Esophagus squamous epithelium (tissue), 5 donors: Measurements from ENCODE around the gene TP53AIP1. TPM values are rescaled to one million over a fixed set of nuclear protein-coding genes. Genes with fewer than 3 reads are reported as not detected.

ENCODE experiments used
- DNase-seq: peaks from one replicate; lab custom pipeline; 2025; lab: John Stamatoyannopoulos, UW
- H3K27ac ChIP-seq, 4 donors: fragments of 200-600 bp; sonication (generic); one replicate each; pipeline ENCODE4 v1.5.1; 2016 to 2019; ENCODE audit warnings: mild to moderate bottlenecking in 1 of 4
- H3K27me3 ChIP-seq, 4 donors: fragments of 200-600 bp; sonication (generic); 1 replicate in 3 of 4; 2 replicates in 1 of 4; pipeline versions ENCODE4 v1.5.1 to v1.6.0; 2017 to 2021; ENCODE audit warnings: antibody characterized with exemption in 1 of 4
- H3K36me3 ChIP-seq, 3 donors: fragments of 200-600 bp; sonication (generic); one replicate each; pipeline ENCODE4 v1.5.1; 2016 to 2019
- H3K4me1 ChIP-seq, 3 donors: fragments of 200-600 bp; sonication (generic); one replicate each; pipeline ENCODE4 v1.5.1; 2017 to 2019
- H3K4me3 ChIP-seq, 4 donors: fragments of 200-600 bp; sonication (generic); 1 replicate in 3 of 4; 2 replicates in 1 of 4; pipeline ENCODE4 v1.5.1; 2016 to 2019; ENCODE audit warnings: mild to moderate bottlenecking in 2 of 4, moderate library complexity in 1 of 4
- H3K9me3 ChIP-seq, 3 donors: fragments of 200-600 bp; sonication (generic); one replicate each; pipeline ENCODE4 v1.5.1; 2016 to 2019
- POLR2A ChIP-seq, 4 donors: fragments of 450-650 bp; IDR thresholded peaks; one replicate each; pipeline ENCODE4 v1.6.1; 2017; ENCODE audit warnings: antibody characterized with exemption in 4 of 4, mild to moderate bottlenecking in 4 of 4, moderate library complexity in 3 of 4
- WGBS, 2 donors: methylation state at CpG; one replicate each; pipeline ENCODE4 v1.1.5; 2018; 5-methylcytosine and 5-hydroxymethylcytosine counted together
- intact Hi-C: fragments of 100-400 bp; cut with DNase I; formaldehyde crosslinking; loops from one replicate; pipeline ENCODE4 v1.15.0; 2022
- total RNA-seq, 4 donors: library from RNA; depleted of rRNA; stranded (reverse); fragments of >200 nt; gene quantifications; one replicate each; pipeline ENCODE4 v1.1.0, GENCODE V29; 2016
- TF ChIP-seq, protein P1 (sequence below), 6 experiments: fragments of 450-650 bp in 4 of 6; fragments of 200-600 bp in 2 of 6; sonication (generic) in 2 of 6; IDR thresholded peaks; one replicate each; pipeline ENCODE4 v1.5.1; 2016 to 2019; ENCODE audit warnings: antibody characterized with exemption in 6 of 6, mild to moderate bottlenecking in 4 of 6, moderate library complexity in 4 of 6
- donor health status: DM: yes; HTN: yes; CAD: no.

The TP53AIP1 gene
- total RNA-seq, 4 donors from 2014 or later, result 11.0 to 16.7 (median 13.9) TPM

DNA sequence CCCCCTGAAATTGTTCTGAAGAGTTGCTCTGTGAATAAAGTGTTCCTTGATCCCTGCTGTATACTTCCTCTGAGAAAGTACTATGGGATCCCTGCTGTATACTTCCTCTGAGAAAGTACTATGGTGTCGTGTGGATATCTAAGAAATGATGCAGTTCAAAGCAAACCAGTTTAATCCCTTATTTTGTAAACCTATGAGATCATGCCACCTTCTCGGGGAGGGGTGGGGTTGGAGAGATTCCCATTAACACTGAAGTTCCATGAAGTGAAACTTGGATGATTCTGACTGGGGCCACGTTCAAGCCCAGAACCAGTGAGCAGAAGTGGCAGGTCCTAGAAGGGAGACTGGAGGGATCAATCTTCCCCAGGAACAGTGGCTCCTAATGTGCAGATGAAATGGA lies 13.0 kb upstream of the TP53AIP1 start:
- H3K9me3 ChIP-seq, result no peaks in the 10 kb centered on the region
- peaks cover 0 to 6% (median 0%) of the 10 kb centered on the region in 4 donors for H3K27me3 ChIP-seq
- no peak for DNase-seq
- no peak overlapping the region for H3K4me3 ChIP-seq
- no peak overlapping the region for H3K27ac ChIP-seq
- H3K4me1 ChIP-seq, result peaks cover 0 to 9% (median 0%) of the 10 kb centered on the region in 3 donors
- peaks cover 0 to 11% (median 0%) of the 10 kb centered on the region in 3 donors for H3K36me3 ChIP-seq
- TF ChIP-seq, protein P1, sequence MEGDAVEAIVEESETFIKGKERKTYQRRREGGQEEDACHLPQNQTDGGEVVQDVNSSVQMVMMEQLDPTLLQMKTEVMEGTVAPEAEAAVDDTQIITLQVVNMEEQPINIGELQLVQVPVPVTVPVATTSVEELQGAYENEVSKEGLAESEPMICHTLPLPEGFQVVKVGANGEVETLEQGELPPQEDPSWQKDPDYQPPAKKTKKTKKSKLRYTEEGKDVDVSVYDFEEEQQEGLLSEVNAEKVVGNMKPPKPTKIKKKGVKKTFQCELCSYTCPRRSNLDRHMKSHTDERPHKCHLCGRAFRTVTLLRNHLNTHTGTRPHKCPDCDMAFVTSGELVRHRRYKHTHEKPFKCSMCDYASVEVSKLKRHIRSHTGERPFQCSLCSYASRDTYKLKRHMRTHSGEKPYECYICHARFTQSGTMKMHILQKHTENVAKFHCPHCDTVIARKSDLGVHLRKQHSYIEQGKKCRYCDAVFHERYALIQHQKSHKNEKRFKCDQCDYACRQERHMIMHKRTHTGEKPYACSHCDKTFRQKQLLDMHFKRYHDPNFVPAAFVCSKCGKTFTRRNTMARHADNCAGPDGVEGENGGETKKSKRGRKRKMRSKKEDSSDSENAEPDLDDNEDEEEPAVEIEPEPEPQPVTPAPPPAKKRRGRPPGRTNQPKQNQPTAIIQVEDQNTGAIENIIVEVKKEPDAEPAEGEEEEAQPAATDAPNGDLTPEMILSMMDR (IDR thresholded peaks at IDR 0.05), result no peak
- TF ChIP-seq POLR2A (IDR thresholded peaks at IDR 0.05), result no peak
- WGBS, 2 donors, result 14 to 21% methylated on average over 3 of the region's 3 CpGs
- intact Hi-C loops, result no loop called here

DNA sequence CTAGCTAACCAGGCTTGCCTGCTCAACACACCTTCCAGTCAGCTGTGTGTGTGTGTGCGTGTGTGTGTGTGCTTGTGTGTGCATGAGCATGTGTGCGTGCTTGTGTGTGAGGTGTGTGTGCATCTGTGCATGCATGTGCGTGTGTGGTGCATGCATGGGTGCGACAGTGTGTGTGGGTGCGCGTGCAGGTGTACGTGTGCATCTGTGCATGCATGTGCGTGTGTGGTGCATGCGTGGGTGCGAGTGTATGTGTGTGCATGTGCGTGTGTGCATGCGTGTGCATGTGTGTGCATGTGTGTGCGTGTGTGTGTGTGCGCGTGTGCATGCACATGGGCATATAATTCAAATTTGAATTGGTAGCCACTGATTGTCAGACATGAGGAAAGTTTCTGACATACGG lies 10.5 kb upstream of the TP53AIP1 start:
- peaks cover 0 to 13% (median 0%) of the 10 kb centered on the region in 3 donors for H3K4me1 ChIP-seq
- no peak overlapping the region for H3K4me3 ChIP-seq
- H3K36me3 ChIP-seq, result no peaks in the 10 kb centered on the region
- H3K27me3 ChIP-seq, result peaks cover 0 to 11% (median 0%) of the 10 kb centered on the region in 4 donors
- H3K27ac ChIP-seq, result no peak overlapping the region
- DNase-seq, result no peak
- TF ChIP-seq, protein P1 (IDR thresholded peaks at IDR 0.05), result no peak
- TF ChIP-seq POLR2A (IDR thresholded peaks at IDR 0.05), result no peak
- intact Hi-C loops, result loop anchor here (5.0 kb wide), 1 partner anchor 66 kb away; no protein-coding TSS in a partner anchor
- 92 to 94% methylated on average over 16 of the region's 16 CpGs for WGBS, 2 donors
- H3K9me3 ChIP-seq, result no peaks in the 10 kb centered on the region

DNA sequence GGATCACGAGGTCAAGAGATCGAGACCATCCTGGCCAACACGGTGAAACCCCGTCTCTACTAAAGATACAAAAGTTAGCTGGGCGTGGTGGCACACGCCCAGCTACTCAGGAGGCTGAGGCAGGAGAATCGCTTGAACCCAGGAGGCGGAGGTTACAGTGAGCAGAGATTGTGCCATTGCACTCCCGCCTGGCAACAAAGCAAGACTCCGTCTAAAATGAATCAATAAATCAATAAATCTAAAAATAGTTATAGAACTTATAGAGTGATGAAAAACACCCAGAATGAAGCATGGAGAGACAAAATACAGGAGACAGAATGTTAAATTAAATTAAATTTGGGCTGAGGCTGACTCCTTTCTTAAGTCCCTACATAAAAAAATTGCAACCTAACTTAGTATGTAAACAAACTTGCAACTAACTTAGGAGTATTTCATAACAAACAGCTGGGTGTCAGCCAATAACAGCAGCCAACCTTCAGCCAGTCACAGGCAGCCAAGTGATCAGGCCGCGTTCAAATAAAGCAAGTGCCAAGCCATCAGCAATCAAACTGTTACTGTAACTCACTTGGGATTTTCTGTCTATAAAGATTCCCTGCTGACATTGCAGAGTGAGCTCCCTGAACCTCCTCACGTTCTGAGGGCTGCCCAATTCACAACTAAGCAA lies 7.3 kb upstream of the TP53AIP1 start:
- no peak for DNase-seq
- peaks cover 0 to 5% (median 0%) of the 10 kb centered on the region in 4 donors for H3K27me3 ChIP-seq
- H3K4me1 ChIP-seq, result peaks cover 0 to 3% (median 0%) of the 10 kb centered on the region in 3 donors
- no peak overlapping the region for H3K4me3 ChIP-seq
- H3K27ac ChIP-seq, result no peak overlapping the region
- TF ChIP-seq, protein P1 (IDR thresholded peaks at IDR 0.05), result no peak
- no peak for TF ChIP-seq POLR2A (IDR thresholded peaks at IDR 0.05)
- intact Hi-C loops, result loop anchor here (5.0 kb wide), 1 partner anchor 63 kb away; no protein-coding TSS in a partner anchor
- no peaks in the 10 kb centered on the region for H3K9me3 ChIP-seq
- H3K36me3 ChIP-seq, result no peaks in the 10 kb centered on the region
- 62 to 70% methylated on average over 13 of the region's 13 CpGs for WGBS, 2 donors

DNA sequence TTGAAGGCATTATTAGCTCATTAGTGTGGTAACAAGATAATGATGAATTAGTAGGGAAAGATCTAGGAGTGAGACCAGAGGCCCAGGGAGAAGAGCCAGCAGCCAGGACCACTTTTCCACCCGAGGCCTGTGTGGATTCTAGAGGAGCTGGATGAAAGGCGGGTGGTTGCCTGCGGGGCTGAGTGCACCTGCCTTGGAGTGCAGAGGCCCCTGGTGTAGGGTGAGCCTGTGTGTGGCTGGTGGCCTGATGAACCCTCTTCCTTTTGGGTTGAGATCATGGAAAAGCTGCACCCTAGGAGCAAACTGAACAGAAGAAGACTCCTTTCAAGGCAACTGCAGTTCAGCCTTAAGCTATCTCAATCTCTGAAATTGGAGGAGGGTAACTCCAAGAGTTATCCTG lies 5.9 kb upstream of the TP53AIP1 start:
- WGBS, 2 donors, result 52 to 58% methylated on average over 3 of the region's 3 CpGs
- H3K4me1 ChIP-seq, result peaks cover 0 to 5% (median 0%) of the 10 kb centered on the region in 3 donors
- H3K9me3 ChIP-seq, result no peaks in the 10 kb centered on the region
- H3K27ac ChIP-seq, result no peak overlapping the region
- H3K27me3 ChIP-seq, result peaks cover 0 to 5% (median 0%) of the 10 kb centered on the region in 4 donors
- H3K36me3 ChIP-seq, result no peaks in the 10 kb centered on the region
- TF ChIP-seq, protein P1 (IDR thresholded peaks at IDR 0.05), result peak in 1 of 6 experiments; percentile 8
- TF ChIP-seq POLR2A (IDR thresholded peaks at IDR 0.05), result no peak
- H3K4me3 ChIP-seq, result no peak overlapping the region
- no peak for DNase-seq
- intact Hi-C loops, result no loop called here

DNA sequence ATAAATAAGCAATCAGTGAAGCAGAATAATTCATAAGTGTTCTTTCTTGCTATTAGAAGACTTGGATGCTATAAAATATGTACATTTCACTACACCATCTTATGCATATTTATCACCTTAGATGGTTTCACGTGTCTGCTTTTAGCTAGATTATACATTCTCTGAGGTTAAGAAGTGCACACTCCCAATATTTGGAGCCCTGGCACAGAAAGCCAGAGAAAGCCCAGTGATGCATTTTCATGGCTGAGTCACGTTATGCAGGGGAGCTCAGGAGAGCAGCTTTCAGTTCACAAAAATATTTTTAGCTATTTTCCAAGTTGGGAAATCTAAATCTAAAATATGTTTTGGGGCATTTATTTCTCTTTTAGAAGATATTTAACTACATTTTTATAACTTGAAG lies 5.1 kb upstream of the TP53AIP1 start:
- H3K4me1 ChIP-seq, result peaks cover 0 to 13% (median 3%) of the 10 kb centered on the region in 3 donors
- intact Hi-C loops, result no loop called here
- 67 to 82% methylated on average over 2 of the region's 2 CpGs for WGBS, 2 donors
- H3K27ac ChIP-seq, result no peak overlapping the region
- TF ChIP-seq, protein P1 (IDR thresholded peaks at IDR 0.05), result no peak
- no peak for TF ChIP-seq POLR2A (IDR thresholded peaks at IDR 0.05)
- no peak overlapping the region for H3K4me3 ChIP-seq
- H3K27me3 ChIP-seq, result peaks cover 0 to 5% (median 0%) of the 10 kb centered on the region in 4 donors
- H3K36me3 ChIP-seq, result no peaks in the 10 kb centered on the region
- H3K9me3 ChIP-seq, result no peaks in the 10 kb centered on the region
- no peak for DNase-seq
